Endothelial cell of umbilical vein (primary cell): Measurements from ENCODE around the gene FAM50A. TPM values are rescaled to one million over a fixed set of nuclear protein-coding genes. Genes with fewer than 3 reads are reported as not detected.

Experiments used
- BruUV-seq: library from RNA; stranded (reverse); fragments of 400-500 nt; replicated peaks from 2 replicates; lab custom pipeline; 2021; lab: Mats Ljungman, UMichigan
- CTCF ChIA-PET: fragments of 300-600, 350-600 bp; sonication (Branson Sonifier 250); formaldehyde crosslinking; loops from one replicate; lab custom pipeline; 2021; ENCODE audit warnings: antibody characterized with exemption, inconsistent platforms; lab: Charles Lee
- POLR2A ChIA-PET: fragments of 300-600, 350-600 bp; sonication (Branson Sonifier 250); formaldehyde crosslinking; loops from one replicate; lab custom pipeline; 2021; ENCODE audit warnings: antibody characterized with exemption, inconsistent platforms; lab: Charles Lee
- DNase-seq: peaks from one replicate; pipeline ENCODE4 v3.0.0-alpha.2; 2011; ENCODE audit warnings: low read depth, low spot score
- FAIRE-seq: peaks from 2 replicates; lab custom pipeline; 2011; peaks lifted over from hg19 to GRCh38; lab: Jason Lieb, UNC
- H2AFZ ChIP-seq: 2 replicates; pipeline ENCODE4 v1.6.0; 2012; ENCODE audit warnings: low read depth, low read length, control low read depth, inconsistent platforms
- H3K27ac ChIP-seq: 2 replicates; pipeline ENCODE4 v1.5.1; 2011; ENCODE audit warnings: low read depth, mild to moderate bottlenecking, control low read depth, low read length, moderate library complexity; ENCODE audit not compliant: insufficient read depth
- H3K27me3 ChIP-seq, 2 experiments: 2 replicates each; pipeline versions ENCODE4 v1.6.0 to v1.6.1; 2011; ENCODE audit warnings: low read length in 2 of 2, mixed read lengths in 1 of 2; ENCODE audit not compliant: control insufficient read depth in 2 of 2, insufficient read depth in 2 of 2
- H3K36me3 ChIP-seq, 2 experiments: 2 replicates in 1 of 2; 3 replicates in 1 of 2; pipeline ENCODE4 v1.5.1; 2011; ENCODE audit warnings: low read length in 2 of 2, mild to moderate bottlenecking in 1 of 2, moderate library complexity in 1 of 2; ENCODE audit not compliant: control insufficient read depth in 2 of 2, insufficient read depth in 2 of 2; ENCODE audit errors: extremely low read depth in 1 of 2
- H3K4me1 ChIP-seq: 3 replicates; pipeline ENCODE4 v1.5.1; 2011; ENCODE audit warnings: mild to moderate bottlenecking, low read length; ENCODE audit not compliant: control insufficient read depth, insufficient read depth; ENCODE audit errors: extremely low read depth
- H3K4me2 ChIP-seq: 2 replicates; pipeline ENCODE4 v1.6.1; 2011; ENCODE audit warnings: low read length, control low read depth, mixed read lengths; ENCODE audit not compliant: insufficient read depth
- H3K4me3 ChIP-seq, 3 experiments: fragments of 200-600 bp in 1 of 3; sonication (generic), shearing (Covaris generic) in 1 of 3; replicated peaks in 1 of 3; 2 replicates each; pipeline ENCODE4 v1.5.1; 2011 to 2016; ENCODE audit warnings: control low read depth in 3 of 3, low read length in 3 of 3, mild to moderate bottlenecking in 2 of 3, inconsistent platforms in 1 of 3, low read depth in 1 of 3, moderate library complexity in 1 of 3; ENCODE audit not compliant: insufficient read depth in 1 of 3
- H3K79me2 ChIP-seq: 2 replicates; pipeline ENCODE4 v1.6.0; 2012; ENCODE audit warnings: low read length, inconsistent platforms; ENCODE audit not compliant: control insufficient read depth, insufficient read depth
- H3K9ac ChIP-seq: replicated peaks from 2 replicates; pipeline ENCODE3; 2011; ENCODE audit warnings: low read length, control low read depth; ENCODE audit not compliant: insufficient read depth; ENCODE audit errors: extremely low read depth
- H3K9me1 ChIP-seq: replicated peaks from 3 replicates; pipeline ENCODE4 v1.6.0; 2011; ENCODE audit warnings: mild to moderate bottlenecking, low read length; ENCODE audit not compliant: control insufficient read depth, insufficient read depth; ENCODE audit errors: extremely low read depth
- H3K9me3 ChIP-seq: replicated peaks from 2 replicates; pipeline ENCODE4 v1.5.1; 2012; ENCODE audit warnings: low read length, inconsistent platforms; ENCODE audit not compliant: control insufficient read depth, insufficient read depth
- H4K20me1 ChIP-seq: replicated peaks from 2 replicates; pipeline ENCODE3; 2011; ENCODE audit warnings: mild to moderate bottlenecking, low read length; ENCODE audit not compliant: control insufficient read depth, insufficient read depth; ENCODE audit errors: extremely low read depth
- EZH2 ChIP-seq: IDR thresholded peaks from 2 replicates; pipeline ENCODE4 v1.6.1; 2012; ENCODE audit warnings: borderline replicate concordance, low read depth, mild to moderate bottlenecking, moderate library complexity, low read length, inconsistent platforms; ENCODE audit not compliant: severe bottlenecking
- FOS ChIP-seq: IDR thresholded peaks from 2 replicates; pipeline ENCODE4 v1.6.1; 2011; ENCODE audit warnings: mild to moderate bottlenecking, low read length, moderate library complexity, borderline replicate concordance; ENCODE audit not compliant: insufficient read depth
- GATA2 ChIP-seq: IDR thresholded peaks from 2 replicates; pipeline ENCODE4 v1.7.0; 2011; ENCODE audit warnings: low read depth, mild to moderate bottlenecking, moderate library complexity, mixed read lengths, low read length; ENCODE audit not compliant: insufficient read length, insufficient read depth
- JUN ChIP-seq: IDR thresholded peaks from 2 replicates; pipeline ENCODE4 v1.6.1; 2011; ENCODE audit warnings: borderline replicate concordance, low read depth; ENCODE audit not compliant: insufficient read length, insufficient read depth
- MYC ChIP-seq: IDR thresholded peaks from one replicate; pipeline ENCODE4 v1.6.1; 2011; ENCODE audit warnings: mild to moderate bottlenecking, low read depth, low read length
- POLR2A ChIP-seq: IDR thresholded peaks from 2 replicates; pipeline ENCODE4 v1.6.1; 2012; ENCODE audit warnings: low read depth, mild to moderate bottlenecking, control low read depth, low read length
- POLR2AphosphoS5 ChIP-seq: IDR thresholded peaks from 2 replicates; pipeline ENCODE4 v1.6.1; 2012; ENCODE audit warnings: low read depth, mild to moderate bottlenecking, control low read depth, low read length, moderate library complexity; ENCODE audit not compliant: insufficient read depth
- dilution Hi-C: fragments of 300-500 bp; cut with MboI; formaldehyde crosslinking; loops from one replicate; pipeline ENCODE4 v1.15.0; 2019; ENCODE audit warnings: low sequenced_read_pairs; ENCODE audit not compliant: extremely low pct_ligation_motif_present
- intact Hi-C: fragments of 100-400 bp; cut with micrococcal nuclease; formaldehyde crosslinking; loops from one replicate; pipeline ENCODE4 v1.10.0; 2022
- polyA plus RNA-seq, 4 experiments: library from polyadenylated mRNA; depleted of rRNA in 3 of 4; stranded (reverse) in 3 of 4; unstranded in 1 of 4; fragments of >200 nt; gene quantifications; 2 replicates each; pipeline versions ENCODE4 v1.2.1 to v1.2.3, GENCODE V29; 2011 to 2012; ENCODE audit warnings: missing spikeins in 1 of 4
- total RNA-seq: library from RNA; stranded (reverse); gene quantifications from 2 replicates; pipeline ENCODE4 v1.2.3, GENCODE V29; 2021
- TF ChIP-seq, protein P1 (sequence below), 2 donors: IDR thresholded peaks; 1 replicate in 1 of 2; 2 replicates in 1 of 2; pipeline ENCODE4 v1.5.1; 2011; ENCODE audit warnings: low read length in 2 of 2, mild to moderate bottlenecking in 2 of 2, moderate library complexity in 2 of 2, control low read depth in 1 of 2, inconsistent platforms in 1 of 2, low read depth in 1 of 2; ENCODE audit not compliant: insufficient read depth in 1 of 2; ENCODE audit errors: extremely low read depth in 1 of 2
- TF ChIP-seq, protein P2 (sequence below): IDR thresholded peaks from 2 replicates; pipeline ENCODE4 v1.6.1; 2011; ENCODE audit not compliant: insufficient read depth, insufficient read length

The FAM50A gene
- total and polyA plus RNA-seq, 2 donors (not counting 3 experiments of a cell fraction or from before 2014, with no cell fraction given), result 75.9 to 123 TPM

DNA sequence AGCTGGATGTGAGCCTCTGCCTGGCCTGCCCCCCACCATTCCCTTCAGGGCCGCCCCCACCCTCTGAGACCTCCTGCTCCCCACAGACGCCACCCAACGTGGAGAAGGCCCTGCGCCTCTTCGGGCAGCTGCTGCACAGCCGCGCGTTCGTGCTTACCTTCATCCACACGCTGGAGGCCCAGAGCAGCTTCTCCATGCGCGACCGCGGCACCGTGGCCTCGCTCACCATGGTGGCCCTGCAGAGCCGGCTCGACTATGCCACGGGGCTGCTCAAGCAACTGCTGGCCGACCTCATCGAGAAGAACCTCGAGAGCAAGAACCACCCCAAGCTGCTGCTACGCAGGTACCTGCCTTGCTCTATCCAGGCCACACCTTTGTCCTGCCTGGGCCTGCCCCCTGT is 24.3 kb downstream of the FAM50A start:
- BruUV-seq, result no TSS peak
- Histone ChIP-seq H3K9me1 (no peaks in the 10 kb centered on the region), H3K9ac (no peak overlapping the region), H3K27ac (no peak overlapping the region), H3K79me2 (no peaks in the 10 kb centered on the region), H2AFZ (no peak overlapping the region), H3K9me3 (no peaks in the 10 kb centered on the region), H3K4me1 (no peaks in the 10 kb centered on the region), H3K4me3 (no peak overlapping the region), H4K20me1 (no peaks in the 10 kb centered on the region), H3K27me3 (no peaks in the 10 kb centered on the region), H3K36me3 (peaks cover 0 to 49% of the 10 kb centered on the region in 2 experiments), H3K4me2 (no peak overlapping the region)
- CTCF ChIA-PET, result no interaction called here
- dilution Hi-C loops, result no loop called here
- POLR2A ChIA-PET, result no interaction called here
- no peak for TF ChIP-seq POLR2AphosphoS5
- TF ChIP-seq, protein P1, sequence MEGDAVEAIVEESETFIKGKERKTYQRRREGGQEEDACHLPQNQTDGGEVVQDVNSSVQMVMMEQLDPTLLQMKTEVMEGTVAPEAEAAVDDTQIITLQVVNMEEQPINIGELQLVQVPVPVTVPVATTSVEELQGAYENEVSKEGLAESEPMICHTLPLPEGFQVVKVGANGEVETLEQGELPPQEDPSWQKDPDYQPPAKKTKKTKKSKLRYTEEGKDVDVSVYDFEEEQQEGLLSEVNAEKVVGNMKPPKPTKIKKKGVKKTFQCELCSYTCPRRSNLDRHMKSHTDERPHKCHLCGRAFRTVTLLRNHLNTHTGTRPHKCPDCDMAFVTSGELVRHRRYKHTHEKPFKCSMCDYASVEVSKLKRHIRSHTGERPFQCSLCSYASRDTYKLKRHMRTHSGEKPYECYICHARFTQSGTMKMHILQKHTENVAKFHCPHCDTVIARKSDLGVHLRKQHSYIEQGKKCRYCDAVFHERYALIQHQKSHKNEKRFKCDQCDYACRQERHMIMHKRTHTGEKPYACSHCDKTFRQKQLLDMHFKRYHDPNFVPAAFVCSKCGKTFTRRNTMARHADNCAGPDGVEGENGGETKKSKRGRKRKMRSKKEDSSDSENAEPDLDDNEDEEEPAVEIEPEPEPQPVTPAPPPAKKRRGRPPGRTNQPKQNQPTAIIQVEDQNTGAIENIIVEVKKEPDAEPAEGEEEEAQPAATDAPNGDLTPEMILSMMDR (IDR thresholded peaks at IDR 0.05; ENCODE audit: extremely low read depth in 1 of 2, insufficient read depth in 1 of 2, low read depth in 1 of 2, low read length in 2 of 2), result no peak
- TF ChIP-seq FOS, result no peak
- no peak for TF ChIP-seq EZH2
- TF ChIP-seq, protein P2, sequence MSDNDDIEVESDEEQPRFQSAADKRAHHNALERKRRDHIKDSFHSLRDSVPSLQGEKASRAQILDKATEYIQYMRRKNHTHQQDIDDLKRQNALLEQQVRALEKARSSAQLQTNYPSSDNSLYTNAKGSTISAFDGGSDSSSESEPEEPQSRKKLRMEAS, result no peak
- TF ChIP-seq GATA2, result no peak
- TF ChIP-seq JUN, result no peak
- TF ChIP-seq POLR2A, result no peak
- no peak for TF ChIP-seq MYC
- no peak for FAIRE-seq
- intact Hi-C loops, result no loop called here
- DNase-seq, result no peak
